Neuronal stem cell (in vitro differentiated cells): ENCODE results near the gene NOM1.

Experiments used
- DNase-seq: peaks from one replicate; pipeline ENCODE4 v3.0.0-alpha.2; 2013; ENCODE audit warnings: low spot score
- H2AFZ ChIP-seq: one replicate; pipeline ENCODE4 v1.6.1; 2013; ENCODE audit warnings: mild to moderate bottlenecking, low read length, inconsistent platforms
- H2AK5ac ChIP-seq: 2 replicates; pipeline ENCODE4 v1.6.1; 2013; ENCODE audit warnings: low read depth, mild to moderate bottlenecking, inconsistent platforms, low read length, moderate library complexity, mixed read lengths
- H2BK120ac ChIP-seq: 2 replicates; pipeline ENCODE4 v1.6.1; 2013; ENCODE audit warnings: low read depth, mild to moderate bottlenecking, inconsistent platforms, low read length, moderate library complexity, mixed read lengths
- H2BK12ac ChIP-seq: one replicate; pipeline ENCODE4 v1.6.1; 2013; ENCODE audit warnings: low read length, inconsistent platforms
- H2BK15ac ChIP-seq: 2 replicates; pipeline ENCODE4 v1.6.1; 2013; ENCODE audit warnings: mild to moderate bottlenecking, low read length, inconsistent platforms, mixed read lengths
- H2BK5ac ChIP-seq: one replicate; pipeline ENCODE4 v1.6.1; 2013; ENCODE audit warnings: inconsistent platforms, mild to moderate bottlenecking, low read length, moderate library complexity
- H3K14ac ChIP-seq: one replicate; pipeline ENCODE4 v1.6.1; 2013; ENCODE audit warnings: low read length, inconsistent platforms
- H3K18ac ChIP-seq: 2 replicates; pipeline ENCODE4 v1.6.1; 2013; ENCODE audit warnings: low read length, inconsistent platforms
- H3K23ac ChIP-seq: 2 replicates; pipeline ENCODE4 v1.6.1; 2013; ENCODE audit warnings: low read depth, mild to moderate bottlenecking, mixed read lengths, low read length, inconsistent platforms; ENCODE audit not compliant: poor library complexity
- H3K27ac ChIP-seq: replicated peaks from 3 replicates; pipeline ENCODE4 v1.5.1; 2013; ENCODE audit warnings: low read length, inconsistent platforms
- H3K27me3 ChIP-seq, 3 experiments: 2 replicates each; pipeline ENCODE4 v1.6.1; 2013; ENCODE audit warnings: low read length in 3 of 3, mild to moderate bottlenecking in 2 of 3, inconsistent platforms in 1 of 3, low read depth in 1 of 3, mixed read lengths in 1 of 3, moderate library complexity in 1 of 3; ENCODE audit not compliant: control insufficient read depth in 3 of 3, insufficient read depth in 3 of 3
- H3K36me3 ChIP-seq, 2 donors: replicated peaks in 1 of 2; 2 replicates each; pipeline ENCODE4 v1.6.1; 2013; ENCODE audit warnings: low read length in 2 of 2; ENCODE audit not compliant: control insufficient read depth in 2 of 2, insufficient read depth in 2 of 2
- H3K4ac ChIP-seq: 2 replicates; pipeline ENCODE4 v1.6.1; 2013; ENCODE audit warnings: inconsistent platforms, mild to moderate bottlenecking, low read length, moderate library complexity
- H3K4me1 ChIP-seq, 2 donors: 1 replicate in 1 of 2; 2 replicates in 1 of 2; pipeline ENCODE4 v1.6.1; 2013; ENCODE audit warnings: low read length in 2 of 2, low read depth in 1 of 2; ENCODE audit not compliant: control insufficient read depth in 2 of 2, insufficient read depth in 1 of 2
- H3K4me2 ChIP-seq: one replicate; pipeline ENCODE4 v1.6.1; 2013; ENCODE audit warnings: mild to moderate bottlenecking, low read length, inconsistent platforms; ENCODE audit not compliant: insufficient read depth, poor library complexity, severe bottlenecking
- H3K4me3 ChIP-seq, 2 donors: 2 replicates each; pipeline ENCODE4 v1.5.1; 2013; ENCODE audit warnings: low read length in 2 of 2, mild to moderate bottlenecking in 2 of 2, inconsistent platforms in 1 of 2, moderate library complexity in 1 of 2
- H3K79me1 ChIP-seq: one replicate; pipeline ENCODE4 v1.6.1; 2013; ENCODE audit warnings: low read depth, mild to moderate bottlenecking, inconsistent platforms, low read length, moderate library complexity
- H3K9ac ChIP-seq: one replicate; pipeline ENCODE4 v1.6.1; 2013; ENCODE audit warnings: mild to moderate bottlenecking, low read depth, low read length, inconsistent platforms; ENCODE audit not compliant: poor library complexity
- H3K9me3 ChIP-seq, 2 donors: replicated peaks in 1 of 2; 2 replicates each; pipeline versions ENCODE3 to v1.6.1; 2013; ENCODE audit warnings: low read length in 2 of 2, mild to moderate bottlenecking in 2 of 2, inconsistent platforms in 1 of 2, low read depth in 1 of 2, mixed read lengths in 1 of 2, moderate library complexity in 1 of 2; ENCODE audit not compliant: control insufficient read depth in 2 of 2, insufficient read depth in 1 of 2
- H4K8ac ChIP-seq: one replicate; pipeline ENCODE4 v1.6.1; 2013; ENCODE audit warnings: low read depth, mild to moderate bottlenecking, inconsistent platforms, low read length, moderate library complexity
- H4K91ac ChIP-seq: one replicate; pipeline ENCODE4 v1.6.1; 2013; ENCODE audit warnings: low read length, low read depth, mild to moderate bottlenecking, inconsistent platforms; ENCODE audit not compliant: poor library complexity
- WGBS, 2 donors: extraction: QIAGEN DNeasy Blood & Tissue Kit; methylation state at CpG; one replicate each; pipeline ENCODE4 v1.1.7; 2013; ENCODE audit warnings: missing lambda C conversion rate in 2 of 2, mixed read lengths in 1 of 2; ENCODE audit not compliant: insufficient read length in 2 of 2, insufficient replicate concordance in 1 of 2; ENCODE audit errors: extremely low coverage in 2 of 2; 5-methylcytosine and 5-hydroxymethylcytosine counted together

The NOM1 gene

DNA sequence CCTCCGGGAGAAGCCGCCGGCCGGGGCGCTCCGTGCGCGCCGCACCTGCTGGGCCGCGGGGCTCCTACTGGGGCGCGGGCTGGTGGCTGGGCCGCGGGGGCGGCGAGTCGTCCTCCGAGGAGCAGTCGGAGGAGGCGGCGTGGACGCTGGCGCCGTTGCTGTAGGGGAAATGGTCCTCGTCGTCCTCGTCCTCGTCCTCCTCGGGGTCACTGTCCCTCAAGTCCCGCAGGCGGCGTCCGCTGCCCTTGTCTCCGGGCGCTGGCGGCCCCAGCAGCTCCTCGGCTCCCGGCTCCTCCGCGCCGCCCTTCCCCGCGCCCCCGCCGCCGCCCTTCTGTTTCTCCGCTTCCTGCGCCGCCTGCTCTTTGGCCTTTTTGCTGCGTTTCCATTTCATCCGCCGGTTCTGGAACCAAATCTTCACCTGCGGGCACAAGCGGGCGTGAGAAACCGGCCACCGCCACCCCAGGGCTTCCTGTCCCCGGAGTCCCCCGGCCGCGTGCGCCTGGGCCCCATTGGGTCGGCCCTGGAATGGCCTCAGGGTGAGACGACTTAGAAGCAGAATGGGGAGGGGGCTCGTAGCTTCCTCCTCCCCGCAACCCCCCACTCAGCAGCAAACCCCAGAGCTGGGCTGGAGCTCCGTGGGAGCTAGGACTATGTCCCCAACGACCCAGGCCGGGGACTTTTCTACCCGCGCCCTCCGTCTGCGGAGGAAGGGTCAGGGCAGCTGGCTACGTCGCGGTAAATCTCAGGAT lies 56.1 kb downstream of the NOM1 start:
- Histone ChIP-seq H3K4me2 (no peak overlapping the region), H2BK120ac (no peak overlapping the region), H3K27ac (no peak overlapping the region), H3K4me3 (no peak overlapping the region), H2AFZ (peak overlapping the region; percentile 81), H4K91ac (no peak overlapping the region), H3K36me3 (no peaks in the 10 kb centered on the region), H3K9ac (no peak overlapping the region), H2BK12ac (no peak overlapping the region), H3K4me1 (peaks cover 7 to 10% of the 10 kb centered on the region in 2 donors), H2AK5ac (peak overlapping the region; percentile 28), H2BK5ac (no peak overlapping the region), H2BK15ac (no peak overlapping the region), H4K8ac (no peak overlapping the region), H3K18ac (peak overlapping the region; percentile 76), H3K14ac (no peak overlapping the region), H3K79me1 (no peaks in the 10 kb centered on the region), H3K27me3 (peaks cover 77 to 98% (median 93%) of the 10 kb centered on the region in 3 experiments), H3K9me3 (no peaks in the 10 kb centered on the region), H3K23ac (no peak overlapping the region), H3K4ac (no peak overlapping the region)
- WGBS, 2 donors, result no CpG with 5 or more reads among the region's 77 CpGs
- no peak for DNase-seq

DNA sequence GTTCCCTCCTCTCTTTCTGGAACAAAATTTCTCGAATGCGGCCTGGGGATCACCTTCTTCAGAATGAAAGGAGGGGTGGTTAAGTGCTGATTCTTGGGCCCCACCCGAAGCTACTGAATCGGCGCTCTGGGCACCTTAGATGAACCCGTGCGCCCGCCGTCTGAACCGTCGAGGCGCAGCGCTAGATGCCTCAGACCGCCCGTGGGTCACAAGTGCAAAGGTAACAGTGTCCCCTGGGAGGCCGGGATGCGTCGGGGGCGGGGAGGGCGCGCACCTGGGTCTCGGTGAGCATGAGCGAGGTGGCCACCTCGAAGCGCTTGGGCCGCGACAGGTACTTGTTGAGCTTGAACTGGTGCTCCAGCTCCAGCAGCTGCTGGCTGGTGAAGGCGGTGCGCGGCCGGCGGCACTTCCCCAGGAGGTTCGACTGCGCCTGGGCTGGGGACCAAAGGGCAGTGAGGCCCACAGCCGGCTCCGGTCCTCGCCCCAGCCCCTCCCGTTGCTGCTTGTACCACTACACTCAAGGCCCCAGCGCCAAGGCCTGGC lies 56.8 kb downstream of the NOM1 start:
- H3K27me3 ChIP-seq, result peaks cover 78 to 98% (median 93%) of the 10 kb centered on the region in 3 experiments
- no peak overlapping the region for H3K4ac ChIP-seq
- H4K91ac ChIP-seq, result no peak overlapping the region
- H3K27ac ChIP-seq, result no peak overlapping the region
- peak overlapping the region; percentile 22 for H2BK12ac ChIP-seq
- H3K9me3 ChIP-seq, result no peaks in the 10 kb centered on the region
- no peak overlapping the region for H2AK5ac ChIP-seq
- no peak for DNase-seq
- no peak overlapping the region for H3K4me2 ChIP-seq
- WGBS, 2 donors, result no CpG with 5 or more reads among the region's 39 CpGs
- no peak overlapping the region for H3K14ac ChIP-seq
- H3K9ac ChIP-seq, result peak overlapping the region; percentile 60
- no peaks in the 10 kb centered on the region for H3K36me3 ChIP-seq
- H3K4me3 ChIP-seq, result no peak overlapping the region
- H2BK120ac ChIP-seq, result no peak overlapping the region
- peak overlapping the region; percentile 81 for H2AFZ ChIP-seq
- peaks cover 12 to 14% of the 10 kb centered on the region in 2 donors for H3K4me1 ChIP-seq
- H3K23ac ChIP-seq, result peak overlapping the region; percentile 44
- H4K8ac ChIP-seq, result no peak overlapping the region
- no peaks in the 10 kb centered on the region for H3K79me1 ChIP-seq
- no peak overlapping the region for H2BK15ac ChIP-seq
- peak overlapping the region; percentile 53 for H2BK5ac ChIP-seq
- peak overlapping the region; percentile 44 for H3K18ac ChIP-seq

DNA sequence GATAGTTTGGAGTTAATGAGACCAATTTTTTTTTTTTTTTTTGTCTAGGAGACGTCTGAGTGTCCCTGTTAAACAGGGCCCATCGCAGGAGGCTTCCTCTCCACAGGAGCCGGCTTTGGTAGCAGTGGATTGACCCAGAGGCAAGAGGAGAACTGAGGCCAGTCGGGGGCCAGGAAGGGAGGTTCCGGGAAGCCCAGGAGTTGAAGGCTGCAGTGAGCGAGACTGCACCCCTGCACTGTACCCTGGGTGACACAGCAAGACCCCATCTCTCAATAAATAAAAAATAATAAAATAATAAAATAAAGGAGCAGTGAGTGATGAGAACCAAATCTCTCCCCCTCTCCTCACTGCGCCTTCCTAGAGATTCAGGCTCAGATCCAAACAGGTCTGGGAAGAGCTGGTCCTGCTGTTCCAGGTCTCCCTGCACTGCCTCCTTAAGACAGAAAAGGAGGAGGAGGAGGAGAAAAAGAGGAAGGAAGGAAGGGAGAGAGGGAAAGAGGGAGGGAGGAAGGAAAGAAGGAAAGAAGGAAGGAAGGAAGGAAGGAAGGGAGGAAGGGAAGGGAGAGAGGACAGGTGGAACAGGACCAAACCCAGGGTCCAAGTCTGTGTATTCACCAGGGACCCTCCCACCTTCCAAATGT lies 57.4 kb downstream of the NOM1 start:
- H3K4me3 ChIP-seq, result no peak overlapping the region
- no peak overlapping the region for H3K4me2 ChIP-seq
- no peaks in the 10 kb centered on the region for H3K9me3 ChIP-seq
- H2BK120ac ChIP-seq, result no peak overlapping the region
- no peak overlapping the region for H2AFZ ChIP-seq
- H3K9ac ChIP-seq, result no peak overlapping the region
- peaks cover 11 to 15% of the 10 kb centered on the region in 2 donors for H3K4me1 ChIP-seq
- H2BK5ac ChIP-seq, result peak overlapping the region; percentile 53
- H3K23ac ChIP-seq, result no peak overlapping the region
- no CpG with 5 or more reads among the region's 7 CpGs for WGBS, 2 donors
- peaks cover 84 to 98% (median 93%) of the 10 kb centered on the region in 3 experiments for H3K27me3 ChIP-seq
- H3K18ac ChIP-seq, result no peak overlapping the region
- H3K4ac ChIP-seq, result no peak overlapping the region
- no peak overlapping the region for H2AK5ac ChIP-seq
- no peaks in the 10 kb centered on the region for H3K36me3 ChIP-seq
- no peak overlapping the region for H3K27ac ChIP-seq
- no peak overlapping the region for H4K91ac ChIP-seq
- no peak for DNase-seq
- no peaks in the 10 kb centered on the region for H3K79me1 ChIP-seq
- H2BK15ac ChIP-seq, result no peak overlapping the region
- no peak overlapping the region for H2BK12ac ChIP-seq
- no peak overlapping the region for H4K8ac ChIP-seq
- H3K14ac ChIP-seq, result no peak overlapping the region

DNA sequence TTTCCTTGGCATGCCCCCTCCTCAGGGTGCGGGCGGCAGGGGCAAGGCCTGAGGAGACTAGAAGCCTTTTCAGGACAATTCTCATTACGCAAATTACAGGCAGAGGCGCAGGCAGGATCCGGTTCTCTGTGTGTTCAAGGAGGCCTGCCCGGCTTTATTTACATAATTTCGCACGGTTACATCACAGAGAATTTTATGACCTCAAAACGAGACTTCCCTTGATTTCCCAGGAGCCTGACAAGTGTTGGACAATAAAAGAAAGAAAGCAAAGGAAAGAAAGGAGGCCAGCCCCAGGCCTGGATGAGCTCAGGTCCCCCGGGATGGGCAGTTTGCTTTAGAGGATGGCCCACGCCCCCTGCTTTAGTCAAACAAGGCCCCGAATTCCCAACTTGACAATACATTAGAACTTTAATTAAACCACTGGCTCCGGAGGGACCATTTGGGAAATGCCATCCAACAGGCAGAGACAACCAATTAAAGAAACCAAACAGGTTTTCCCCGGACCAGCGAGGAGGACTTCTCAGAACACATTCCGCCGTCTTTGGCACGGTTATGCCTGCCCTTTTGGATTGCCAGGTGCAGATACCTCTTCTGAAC lies 58.1 kb downstream of the NOM1 start:
- no peak overlapping the region for H3K4me2 ChIP-seq
- H3K79me1 ChIP-seq, result no peaks in the 10 kb centered on the region
- H2BK5ac ChIP-seq, result no peak overlapping the region
- H2BK12ac ChIP-seq, result no peak overlapping the region
- no peak overlapping the region for H2AK5ac ChIP-seq
- H3K27me3 ChIP-seq, result peaks cover 81 to 98% (median 93%) of the 10 kb centered on the region in 3 experiments
- H3K23ac ChIP-seq, result no peak overlapping the region
- no peak for DNase-seq
- H4K91ac ChIP-seq, result no peak overlapping the region
- H3K14ac ChIP-seq, result no peak overlapping the region
- H4K8ac ChIP-seq, result no peak overlapping the region
- no peak overlapping the region for H3K4ac ChIP-seq
- no peak overlapping the region for H3K4me3 ChIP-seq
- H3K18ac ChIP-seq, result no peak overlapping the region
- H3K4me1 ChIP-seq, result peaks cover 9 to 15% of the 10 kb centered on the region in 2 donors
- no peaks in the 10 kb centered on the region for H3K36me3 ChIP-seq
- H3K27ac ChIP-seq, result no peak overlapping the region
- no peak overlapping the region for H2BK15ac ChIP-seq
- no peak overlapping the region for H3K9ac ChIP-seq
- H3K9me3 ChIP-seq, result no peaks in the 10 kb centered on the region
- no peak overlapping the region for H2BK120ac ChIP-seq
- WGBS, 2 donors, result no CpG with 5 or more reads among the region's 18 CpGs
- H2AFZ ChIP-seq, result no peak overlapping the region
